SW480 (cell line): ENCODE data around the gene ITGB3.
A peak's percentile ranks its signal among the peaks of the same experiment; 100 is the strongest.
"Not testable (repeated sequence)": the region's sequence is repeated elsewhere in the genome, so short reads cannot be mapped to it uniquely, and the experiment has no call there.

Experiments
- DNase-seq: peaks from one replicate; pipeline ENCODE4 v3.0.0-alpha.2; 2016; ENCODE audit warnings: low spot score

Gene ITGB3

GRCh38 chr17:47253541-47254402 is at the start of gene ITGB3:
TSS of gene ITGB3 (plus strand) at chr17:47253827. CDS start at chr17:47253862, 35 bp downstream.
- peak; percentile 58 for DNase-seq

- DNase-seq = no peak
These were observed 49.5 kb upstream of the ITGB3 start for GRCh38 chr17:47203984-47204721.

- peak; percentile 50 for DNase-seq
These were observed 48.8 kb upstream of the ITGB3 start for GRCh38 chr17:47204722-47205418.

- DNase-seq = peak; percentile 92
These were observed 48.1 kb upstream of the ITGB3 start for GRCh38 chr17:47205419-47205963.

- no peak for DNase-seq
These were observed 46.2 kb upstream of the ITGB3 start for GRCh38 chr17:47207143-47208067.

GRCh38 chr17:47208744-47209488 is 44.7 kb upstream of the ITGB3 start, which contains the start of gene MYL4:
TSS of gene MYL4 (plus strand) at chr17:47209348. CDS start at chr17:47209423, 75 bp downstream.
- DNase-seq = no peak

GRCh38 chr17:47209499-47209898 is 44.1 kb upstream of the ITGB3 start:
- DNase-seq = no peak

GRCh38 chr17:47210105-47210504 is 43.5 kb upstream of the ITGB3 start:
- DNase-seq = no peak

- DNase-seq = no peak
These were observed 42.8 kb upstream of the ITGB3 start for GRCh38 chr17:47210779-47211178.

GRCh38 chr17:47212458-47212857 is 41.2 kb upstream of the ITGB3 start:
- no peak for DNase-seq

GRCh38 chr17:47213540-47213939 is 40.1 kb upstream of the ITGB3 start:
- DNase-seq = no peak

- DNase-seq = no peak
These were observed 38.7 kb upstream of the ITGB3 start for GRCh38 chr17:47214931-47215330.

- not testable (repeated sequence) for DNase-seq
These were observed 36.8 kb upstream of the ITGB3 start for GRCh38 chr17:47216821-47217220.

GRCh38 chr17:47217279-47217678 is 36.3 kb upstream of the ITGB3 start:
- not testable (repeated sequence) for DNase-seq

- no peak for DNase-seq
These were observed 34.7 kb upstream of the ITGB3 start for GRCh38 chr17:47218896-47219430.

- no peak for DNase-seq
These were observed 33.8 kb upstream of the ITGB3 start for GRCh38 chr17:47219621-47220475.

- no peak for DNase-seq
These were observed 33.1 kb upstream of the ITGB3 start for GRCh38 chr17:47220531-47220999.

GRCh38 chr17:47221154-47221553 is 32.5 kb upstream of the ITGB3 start:
- DNase-seq = no peak

- DNase-seq = no peak
These were observed 31.6 kb upstream of the ITGB3 start for GRCh38 chr17:47222047-47222446.
